ENCODE results near the gene FOXP1.

FOXP1 gene

GRCh38 chr3:71168880-71169411 lies 414.6 kb downstream of the FOXP1 start:
- H3K9me3 ChIP-seq: no peaks in the 10 kb centered on the region
- H3K4me1 ChIP-seq (ENCODE audit: control insufficient read depth in 1 of 2, insufficient read depth in 1 of 2, low read depth in 1 of 2, low read length in 1 of 2): peaks cover 19 to 22% of the 10 kb centered on the region in 2 experiments
- no peak overlapping the region for H3K27ac ChIP-seq
- H3K27me3 ChIP-seq: no peaks in the 10 kb centered on the region
- no peaks in the 10 kb centered on the region for H3K36me3 ChIP-seq
- H3K4me3 ChIP-seq (ENCODE audit: low read depth in 1 of 2, low read length in 1 of 2): no peak overlapping the region
- no peak for TF ChIP-seq CTCF (IDR thresholded peaks at IDR 0.05)

GRCh38 chr3:71168121-71168721 lies 415.3 kb downstream of the FOXP1 start:
- TF ChIP-seq CTCF (IDR thresholded peaks at IDR 0.05): no peak
- Histone ChIP-seq H3K36me3 (no peaks in the 10 kb centered on the region), H3K27ac (no peak overlapping the region)

GRCh38 chr3:71166339-71167240 lies 416.9 kb downstream of the FOXP1 start:
- no peak overlapping the region for H3K27ac ChIP-seq
- no peaks in the 10 kb centered on the region for H3K9me3 ChIP-seq
- TF ChIP-seq CTCF (IDR thresholded peaks at IDR 0.05): no peak
- H3K4me1 ChIP-seq (ENCODE audit: control insufficient read depth in 1 of 2, insufficient read depth in 1 of 2, low read depth in 1 of 2, low read length in 1 of 2): peaks cover 0 to 3% of the 10 kb centered on the region in 2 experiments
- no peak overlapping the region for H3K4me3 ChIP-seq (ENCODE audit: low read depth in 1 of 2, low read length in 1 of 2)
- H3K36me3 ChIP-seq: no peaks in the 10 kb centered on the region
- no peaks in the 10 kb centered on the region for H3K27me3 ChIP-seq

More at GRCh38 chr3:71168121-71168721, 415.3 kb downstream of the FOXP1 start:
- H3K27me3 ChIP-seq: no peaks in the 10 kb centered on the region
- no peaks in the 10 kb centered on the region for H3K9me3 ChIP-seq
- H3K4me1 ChIP-seq (ENCODE audit: control insufficient read depth in 1 of 2, insufficient read depth in 1 of 2, low read depth in 1 of 2, low read length in 1 of 2): peaks cover 12 to 15% of the 10 kb centered on the region in 2 experiments
- H3K4me3 ChIP-seq (ENCODE audit: low read depth in 1 of 2, low read length in 1 of 2): no peak overlapping the region

GRCh38 chr3:71164881-71165280 lies 418.6 kb downstream of the FOXP1 start:
- H3K4me3 ChIP-seq (ENCODE audit: low read depth in 1 of 2, low read length in 1 of 2): no peak overlapping the region
- H3K36me3 ChIP-seq: no peaks in the 10 kb centered on the region
- TF ChIP-seq CTCF (IDR thresholded peaks at IDR 0.05): no peak
- H3K9me3 ChIP-seq: no peaks in the 10 kb centered on the region
- H3K4me1 ChIP-seq (ENCODE audit: control insufficient read depth in 1 of 2, insufficient read depth in 1 of 2, low read depth in 1 of 2, low read length in 1 of 2): peaks cover 11 to 17% of the 10 kb centered on the region in 2 experiments
- no peaks in the 10 kb centered on the region for H3K27me3 ChIP-seq
- H3K27ac ChIP-seq: no peak overlapping the region

- H3K4me1 ChIP-seq (ENCODE audit: control insufficient read depth in 1 of 2, insufficient read depth in 1 of 2, low read depth in 1 of 2, low read length in 1 of 2): peaks cover 26 to 32% of the 10 kb centered on the region in 2 experiments
- no peaks in the 10 kb centered on the region for H3K9me3 ChIP-seq
- no peaks in the 10 kb centered on the region for H3K36me3 ChIP-seq
- TF ChIP-seq CTCF (IDR thresholded peaks at IDR 0.05): no peak
- H3K27ac ChIP-seq: no peak overlapping the region
- H3K4me3 ChIP-seq (ENCODE audit: low read depth in 1 of 2, low read length in 1 of 2): no peak overlapping the region
- no peaks in the 10 kb centered on the region for H3K27me3 ChIP-seq
Observed at GRCh38 chr3:71163198-71163918, 420.2 kb downstream of the FOXP1 start.
